B cell (primary cell): Measurements from ENCODE around the gene CENPM. TPM values are rescaled to one million over a fixed set of nuclear protein-coding genes. Genes with fewer than 3 reads are reported as not detected.

Experiments
- ATAC-seq: fragments of 200-7000 bp; cut with Tn5 transposase; one replicate; pipeline ENCODE4 v1.10.0; 2021; ENCODE audit warnings: low read depth, mild to moderate bottlenecking, moderate number of reproducible peaks, moderate library complexity
- CTCF ChIA-PET: fragments of 350-600 bp; sonication (Branson Sonifier 250); formaldehyde crosslinking; loops from one replicate; lab custom pipeline; 2021; ENCODE audit warnings: antibody characterized with exemption, inconsistent platforms; lab: Charles Lee
- POLR2A ChIA-PET: fragments of 350-600 bp; sonication (Branson Sonifier 250); formaldehyde crosslinking; loops from one replicate; lab custom pipeline; 2021; ENCODE audit warnings: antibody characterized with exemption; lab: Charles Lee
- DNase-seq: peaks from one replicate; pipeline ENCODE4 v3.0.0; 2013
- H2AFZ ChIP-seq: 2 replicates; pipeline ENCODE4 v1.6.1; 2012; ENCODE audit warnings: mild to moderate bottlenecking, low read depth, low read length; ENCODE audit not compliant: insufficient read depth, poor library complexity, severe bottlenecking
- H3K27ac ChIP-seq, 2 donors: 1 replicate in 1 of 2; 2 replicates in 1 of 2; pipeline ENCODE4 v1.5.1; 2012 to 2013; ENCODE audit warnings: low read length in 2 of 2, mild to moderate bottlenecking in 2 of 2, moderate library complexity in 1 of 2
- H3K27me3 ChIP-seq, 4 experiments: fragments of 200-600 bp in 1 of 4; sonication (generic) in 1 of 4; replicated peaks in 1 of 4; 1 replicate in 2 of 4; 2 replicates in 2 of 4; pipeline versions ENCODE4 v1.6.1 to v1.7.0; 2013 to 2016; ENCODE audit warnings: low read length in 3 of 4, mild to moderate bottlenecking in 2 of 4, mixed read lengths in 1 of 4, moderate library complexity in 1 of 4; ENCODE audit not compliant: insufficient read depth in 4 of 4, control insufficient read depth in 3 of 4; ENCODE audit errors: control extremely low read depth in 1 of 4
- H3K36me3 ChIP-seq, 2 experiments: replicated peaks in 1 of 2; 1 replicate in 1 of 2; 2 replicates in 1 of 2; pipeline versions ENCODE4 v1.6.1 to v1.7.1; 2013; ENCODE audit warnings: low read length in 1 of 2; ENCODE audit not compliant: insufficient read depth in 2 of 2, control insufficient read depth in 1 of 2; ENCODE audit errors: control extremely low read depth in 1 of 2, extremely low read depth in 1 of 2
- H3K4me1 ChIP-seq, 2 donors: fragments of 200-600 bp in 1 of 2; sonication (generic) in 1 of 2; 1 replicate in 1 of 2; 2 replicates in 1 of 2; pipeline versions ENCODE4 v1.5.1 to v1.6.1; 2013 to 2017; ENCODE audit warnings: low read length in 2 of 2; ENCODE audit not compliant: control insufficient read depth in 2 of 2, insufficient read depth in 2 of 2
- H3K4me2 ChIP-seq: replicated peaks from 2 replicates; pipeline ENCODE3; 2012; ENCODE audit warnings: mild to moderate bottlenecking, low read depth, low read length; ENCODE audit not compliant: poor library complexity, severe bottlenecking
- H3K4me3 ChIP-seq, 5 experiments: fragments of 200-600 bp in 1 of 5; sonication (generic) in 1 of 5; 1 replicate in 3 of 5; 2 replicates in 2 of 5; pipeline versions ENCODE4 v1.5.1 to v1.7.0; 2011 to 2016; ENCODE audit warnings: low read length in 4 of 5, mild to moderate bottlenecking in 4 of 5, low read depth in 2 of 5, control low read depth in 1 of 5, moderate library complexity in 1 of 5; ENCODE audit not compliant: insufficient read depth in 1 of 5; ENCODE audit errors: control extremely low read depth in 1 of 5, extremely low read depth in 1 of 5
- H3K79me2 ChIP-seq: fragments of 200-600 bp; sonication (generic); one replicate; pipeline ENCODE4 v1.6.0; 2016; ENCODE audit warnings: low read length; ENCODE audit not compliant: control insufficient read depth, insufficient read depth
- H3K9ac ChIP-seq: fragments of 200-600 bp; sonication (generic); 2 replicates; pipeline ENCODE4 v1.6.1; 2017; ENCODE audit warnings: mild to moderate bottlenecking, low read length, moderate library complexity
- H3K9me3 ChIP-seq, 3 donors: one replicate each; pipeline versions ENCODE4 v1.6.1 to v1.7.1; 2013; ENCODE audit warnings: low read length in 2 of 3; ENCODE audit not compliant: control insufficient read depth in 2 of 3, insufficient read depth in 1 of 3; ENCODE audit errors: control extremely low read depth in 1 of 3
- H4K20me1 ChIP-seq: 2 replicates; pipeline ENCODE4 v1.6.0; 2012; ENCODE audit warnings: mild to moderate bottlenecking, low read length; ENCODE audit not compliant: insufficient read depth, control insufficient read depth, poor library complexity, severe bottlenecking
- H3K27ac Mint-ChIP-seq: one replicate; pipeline ENCODE4 v1.8.0; 2021; ENCODE audit warnings: mixed read lengths
- H3K27me3 Mint-ChIP-seq: one replicate; pipeline ENCODE4 v1.8.0; 2021; ENCODE audit warnings: mixed read lengths
- H3K4me1 Mint-ChIP-seq: one replicate; pipeline ENCODE4 v1.8.0; 2021; ENCODE audit warnings: mixed read lengths
- H3K4me3 Mint-ChIP-seq: one replicate; pipeline ENCODE4 v1.8.0; 2021; ENCODE audit warnings: mixed read lengths
- H3K9me3 Mint-ChIP-seq: one replicate; pipeline ENCODE4 v1.8.0; 2022; ENCODE audit warnings: mixed read lengths; ENCODE audit not compliant: insufficient read depth
- CTCF ChIP-seq: fragments of 200-600 bp; IDR thresholded peaks from one replicate; pipeline ENCODE4 v1.8.0; 2022; ENCODE audit warnings: antibody characterized with exemption, mild to moderate bottlenecking
- EZH2 ChIP-seq: IDR thresholded peaks from 2 replicates; pipeline ENCODE4 v1.6.1; 2012; ENCODE audit warnings: borderline replicate concordance, low read depth, mild to moderate bottlenecking, moderate library complexity, low read length; ENCODE audit not compliant: insufficient read depth, poor library complexity, severe bottlenecking
- WGBS: methylation state at CpG from one replicate; pipeline ENCODE4 v1.1.5; 2013; ENCODE audit warnings: missing lambda C conversion rate; ENCODE audit not compliant: insufficient coverage; 5-methylcytosine and 5-hydroxymethylcytosine counted together
- intact Hi-C: fragments of 100-400 bp; cut with micrococcal nuclease; formaldehyde crosslinking; loops from one replicate; pipeline ENCODE4 v1.10.0; 2022
- polyA plus RNA-seq: library from polyadenylated mRNA; depleted of rRNA; stranded (reverse); fragments of >200 nt; gene quantifications from 2 replicates; pipeline ENCODE4 v1.2.3, GENCODE V29; 2012
- total RNA-seq, 2 donors: library from RNA; stranded (reverse); fragments of 120-200 nt in 1 of 2; gene quantifications; 1 replicate in 1 of 2; 2 replicates in 1 of 2; pipeline versions ENCODE4 v1.2.3 to v1.2.4, GENCODE V29; 2013 to 2022

CENPM gene
- total and polyA plus RNA-seq, 2 donors (not counting 1 experiment from before 2014, with no cell fraction given) = 30.7 to 43.8 TPM

- Mint-ChIP-seq H3K27me3 (no peaks in the 10 kb centered on the region), H3K4me1 (peaks cover 78% of the 10 kb centered on the region), H3K9me3 (no peaks in the 10 kb centered on the region), H3K27ac (peak overlapping the region; percentile 97), H3K4me3 (peak overlapping the region; percentile 86)
- Histone ChIP-seq H3K4me3 (peak overlapping the region; percentile 14 to 60 (median 52)), H3K4me2 (peak overlapping the region; percentile 92), H3K4me1 (peaks cover 79 to 86% of the 10 kb centered on the region in 2 donors), H3K36me3 (peaks cover 0 to 21% of the 10 kb centered on the region in 2 experiments), H3K79me2 (peaks cover 62% of the 10 kb centered on the region), H3K9me3 (peaks cover 0 to 9% (median 0%) of the 10 kb centered on the region in 3 donors), H3K27me3 (peaks cover 0 to 8% (median 3%) of the 10 kb centered on the region in 4 experiments), H3K9ac (peak overlapping the region; percentile 57), H2AFZ (no peak overlapping the region), H4K20me1 (peaks cover 43% of the 10 kb centered on the region), H3K27ac (peak overlapping the region; percentile 89 to 93)
- TF ChIP-seq EZH2 = no peak
- no peak for TF ChIP-seq CTCF
- WGBS = 1% methylated on average over 53 of the region's 62 CpGs
- DNase-seq (peak; percentile 93), ATAC-seq (peak; percentile 54)
- ChIA-PET CTCF (interaction anchor here (0.9 to 17.9 kb wide), 3 partner anchors 12 to 222 kb away, joined by 3 to 499 read pairs (median 4); no protein-coding TSS in a partner anchor), POLR2A (interaction anchor here (0.5 to 16.8 kb wide), 20 partner anchors 8 to 538 kb away, joined by 3 to 960 read pairs (median 4); partner anchors contain the start of genes CENPM, MEI1 and SREBF2)
- intact Hi-C loops = loop anchor here (1.0 to 2.0 kb wide), 3 partner anchors 17 to 87 kb away; partner anchors contain the start of gene SREBF2
Measured at GRCh38 chr22:41919357-41920224, 27.4 kb downstream of the CENPM start.
